LHCN-M2 (cell line): ENCODE results near the gene TAF1B. TPM values are rescaled to one million over a fixed set of nuclear protein-coding genes. Genes with fewer than 3 reads are reported as not detected.
A peak's percentile ranks its signal among the peaks of the same experiment; 100 is the strongest.
"Not testable (repeated sequence)": the region's sequence is repeated elsewhere in the genome, so short reads cannot be mapped to it uniquely, and the experiment has no call there.

Source experiments
- DNase-seq: peaks from one replicate; pipeline ENCODE4 v3.0.0-alpha.2; 2012; ENCODE audit warnings: low read depth
- total RNA-seq: library from RNA; depleted of rRNA; stranded (reverse); fragments of >200 nt; gene quantifications from 2 replicates; pipeline ENCODE4 v1.2.3, GENCODE V29; 2014

Gene TAF1B
- total RNA-seq, 1 experiment from 2014 or later, result 23.0 TPM

- no peak for DNase-seq
Measured at GRCh38 chr2:9879455-9880194, 36.4 kb downstream of the TAF1B start.

- no peak for DNase-seq
Measured at GRCh38 chr2:9883897-9884296, 40.6 kb downstream of the TAF1B start.

- no peak for DNase-seq
Measured at GRCh38 chr2:9884436-9884835, 41.2 kb downstream of the TAF1B start.

GRCh38 chr2:9885036-9885684 lies 41.9 kb downstream of the TAF1B start:
- no peak for DNase-seq

GRCh38 chr2:9887513-9887912 lies 44.2 kb downstream of the TAF1B start:
- no peak for DNase-seq

- no peak for DNase-seq
Measured at GRCh38 chr2:9889812-9890261, 46.6 kb downstream of the TAF1B start.

GRCh38 chr2:9892236-9892635 lies 49.0 kb downstream of the TAF1B start:
- no peak for DNase-seq

GRCh38 chr2:9895669-9896590 lies 52.7 kb downstream of the TAF1B start:
- no peak for DNase-seq

GRCh38 chr2:9897331-9897737 lies 54.1 kb downstream of the TAF1B start:
- peak; percentile 90 for DNase-seq

- no peak for DNase-seq
Measured at GRCh38 chr2:9897846-9898245, 54.6 kb downstream of the TAF1B start.

GRCh38 chr2:9905413-9905812 lies 62.1 kb downstream of the TAF1B start:
- no peak for DNase-seq

- no peak for DNase-seq
Measured at GRCh38 chr2:9907402-9907801, 64.1 kb downstream of the TAF1B start.

- DNase-seq, result no peak
Measured at GRCh38 chr2:9908639-9909038, 65.4 kb downstream of the TAF1B start.

- DNase-seq, result peak; percentile 74
Measured at GRCh38 chr2:9909106-9909505, 65.8 kb downstream of the TAF1B start.

- DNase-seq, result no peak
Measured at GRCh38 chr2:9910699-9911098, 67.4 kb downstream of the TAF1B start.

- no peak for DNase-seq
Measured at GRCh38 chr2:9912468-9912867, 69.2 kb downstream of the TAF1B start.

- peak; percentile 91 for DNase-seq
Measured at GRCh38 chr2:9914384-9915065, 71.3 kb downstream of the TAF1B start.

GRCh38 chr2:9918275-9918674 lies 75.0 kb downstream of the TAF1B start:
- DNase-seq, result no peak

- DNase-seq, result no peak
Measured at GRCh38 chr2:9919512-9919911, 76.2 kb downstream of the TAF1B start.

- DNase-seq, result not testable (repeated sequence)
Measured at GRCh38 chr2:9927020-9927419, 83.7 kb downstream of the TAF1B start.

- no peak for DNase-seq
Measured at GRCh38 chr2:9937258-9937657, 94.0 kb downstream of the TAF1B start.

GRCh38 chr2:9937968-9938367 lies 94.7 kb downstream of the TAF1B start:
- no peak for DNase-seq
